HepG2 (cell line): ENCODE data around the gene HDGFL2. TPM values are rescaled to one million over a fixed set of nuclear protein-coding genes. Genes with fewer than 3 reads are reported as not detected.

Experiments used
- ARID5B ChIP-seq: IDR thresholded peaks from 2 replicates; pipeline ENCODE4 v1.4.0; 2020; ENCODE audit warnings: mild to moderate bottlenecking, missing genetic modification reagents
- CBX1 ChIP-seq: IDR thresholded peaks from one replicate; pipeline ENCODE4 v1.6.1; 2016; ENCODE audit warnings: antibody characterized with exemption, low read depth
- FOXK2 ChIP-seq: fragments of 450-650 bp; IDR thresholded peaks from 2 replicates; pipeline ENCODE4 v1.6.1; 2016
- FOXM1 ChIP-seq: sonication (generic); formaldehyde crosslinking; IDR thresholded peaks from 2 replicates; pipeline ENCODE4 v1.5.0; 2020; ENCODE audit warnings: missing genetic modification reagents
- JARID2 ChIP-seq: sonication (generic); formaldehyde crosslinking; IDR thresholded peaks from 2 replicates; pipeline ENCODE4 v1.8.1; 2023; ENCODE audit warnings: missing genetic modification reagents, inconsistent platforms; ENCODE audit not compliant: insufficient replicate concordance
- KLF6 ChIP-seq: IDR thresholded peaks from 2 replicates; pipeline ENCODE4 v1.8.0; 2016; ENCODE audit warnings: missing biosample characterization, missing genetic modification reagents
- MBD4 ChIP-seq: IDR thresholded peaks from 2 replicates; pipeline ENCODE4 v1.6.1; 2012; ENCODE audit warnings: low read length, inconsistent platforms, borderline replicate concordance
- NR0B2 ChIP-seq: sonication (generic); formaldehyde crosslinking; IDR thresholded peaks from 2 replicates; pipeline ENCODE4 v1.4.0; 2020; ENCODE audit warnings: mild to moderate bottlenecking, missing genetic modification reagents
- PAXIP1 ChIP-seq: sonication (generic); formaldehyde crosslinking; conservative IDR thresholded peaks from 2 replicates; pipeline ENCODE4 v1.4.0; 2020; ENCODE audit warnings: mild to moderate bottlenecking, missing genetic modification reagents, moderate library complexity
- RFXAP ChIP-seq: sonication (generic); formaldehyde crosslinking; IDR thresholded peaks from 2 replicates; pipeline ENCODE4 v1.4.0; 2020; ENCODE audit warnings: missing genetic modification reagents, borderline replicate concordance
- TSC22D2 ChIP-seq: sonication (generic); formaldehyde crosslinking; IDR thresholded peaks from 2 replicates; pipeline ENCODE4 v1.5.1; 2020; ENCODE audit warnings: missing genetic modification reagents, mild to moderate bottlenecking, borderline replicate concordance
- ZBTB20 ChIP-seq: sonication (generic); formaldehyde crosslinking; IDR thresholded peaks from 2 replicates; pipeline ENCODE4 v1.8.1; 2023; ENCODE audit warnings: missing genetic modification reagents, low read depth, mild to moderate bottlenecking, borderline replicate concordance
- ZNF274 ChIP-seq: sonication (generic); formaldehyde crosslinking; IDR thresholded peaks from 2 replicates; pipeline ENCODE4 v1.5.1; 2020; ENCODE audit warnings: mild to moderate bottlenecking, missing genetic modification reagents
- ZNF33B ChIP-seq: sonication (generic); formaldehyde crosslinking; IDR thresholded peaks from 2 replicates; pipeline ENCODE4 v1.5.1; 2020; ENCODE audit warnings: mild to moderate bottlenecking, missing genetic modification reagents
- ZNF414 ChIP-seq: sonication (generic); formaldehyde crosslinking; IDR thresholded peaks from 2 replicates; pipeline ENCODE4 v1.5.0; 2020; ENCODE audit warnings: missing genetic modification reagents
- ZNF530 ChIP-seq: sonication (generic); formaldehyde crosslinking; IDR thresholded peaks from 2 replicates; pipeline ENCODE4 v1.5.0; 2020; ENCODE audit warnings: low read depth, mild to moderate bottlenecking, missing genetic modification reagents
- ZNF607 ChIP-seq: sonication (generic); formaldehyde crosslinking; IDR thresholded peaks from 2 replicates; pipeline ENCODE4 v1.5.1; 2020; ENCODE audit warnings: missing genetic modification reagents, mild to moderate bottlenecking, borderline replicate concordance
- ZNF678 ChIP-seq: sonication (generic); formaldehyde crosslinking; IDR thresholded peaks from 2 replicates; pipeline ENCODE4 v1.4.0; 2020; ENCODE audit warnings: mild to moderate bottlenecking, missing genetic modification reagents
- ZNF709 ChIP-seq: sonication (generic); formaldehyde crosslinking; IDR thresholded peaks from 2 replicates; pipeline ENCODE4 v1.5.0; 2020; ENCODE audit warnings: mild to moderate bottlenecking, missing genetic modification reagents
- ZNF75D ChIP-seq: sonication (generic); formaldehyde crosslinking; IDR thresholded peaks from 2 replicates; pipeline ENCODE4 v1.8.1; 2023; ENCODE audit warnings: missing genetic modification reagents, mild to moderate bottlenecking, borderline replicate concordance
- polyA plus RNA-seq, 8 experiments: library from polyadenylated mRNA; depleted of rRNA in 3 of 8; stranded (reverse) in 7 of 8; unstranded in 1 of 8; fragments of >200 nt; fragmentation: Illumina TruSeq in 4 of 8; extraction: Trizol in 4 of 8; gene quantifications; 2 replicates each; pipeline versions ENCODE4 v1.2.1 to v1.2.3, GENCODE V29; 2011 to 2016; ENCODE audit warnings: low read depth in 4 of 8, missing spikeins in 1 of 8, mixed read lengths in 1 of 8; ENCODE audit not compliant: insufficient read depth in 1 of 8
- total RNA-seq, 5 experiments: library from RNA; depleted of rRNA; stranded (reverse); fragments of >200 nt; fragmentation: Illumina TruSeq; extraction: Trizol; gene quantifications; 2 replicates each; pipeline ENCODE4 v1.2.3, GENCODE V29; 2016; ENCODE audit warnings: low read depth in 1 of 5
- TF ChIP-seq, protein P1 (sequence below): sonication (generic); formaldehyde crosslinking; IDR thresholded peaks from 2 replicates; pipeline ENCODE4 v1.5.0; 2020; ENCODE audit warnings: missing genetic modification reagents

The HDGFL2 gene
- total and polyA plus RNA-seq, 2 of the 13 experiments (the other 11 are each of a cell fraction or from before 2014, with no cell fraction given), result 20.0 to 51.1 TPM

DNA sequence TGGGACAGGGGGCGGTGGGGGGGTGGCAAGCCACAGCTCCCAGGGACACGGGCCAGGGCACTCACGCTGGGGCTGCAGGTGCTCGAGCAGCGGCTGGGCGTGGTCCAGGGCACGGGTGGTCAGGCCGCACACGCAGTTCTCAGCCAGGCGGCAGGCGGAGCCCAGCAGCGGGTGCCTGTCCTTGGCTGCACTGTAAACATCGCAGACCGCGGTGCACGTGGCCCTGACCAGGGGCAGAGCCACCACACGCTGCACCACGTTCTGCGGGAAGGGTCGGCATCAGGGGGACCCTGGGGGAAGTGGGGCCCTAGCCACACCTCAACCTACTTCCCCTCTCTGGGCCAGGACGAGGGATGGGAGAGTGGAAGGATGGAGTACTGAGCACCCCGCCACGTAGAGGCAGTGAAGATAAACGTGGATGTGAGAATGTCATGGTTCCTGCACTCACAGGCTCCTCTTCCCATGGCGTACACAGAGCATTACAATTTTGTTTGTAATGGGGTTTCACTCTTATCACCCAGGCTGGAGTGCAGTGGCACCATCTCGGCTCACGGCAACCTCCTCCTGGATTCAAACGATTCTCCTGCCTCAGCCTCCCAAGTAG lies 59.6 kb downstream of the HDGFL2 start (continued):
- TF ChIP-seq FOXK2 (peak; percentile 79), ZNF414 (CRISPR knock-in tag) (peak; percentile 56; the same call in 1 of the 2 replicates), ZBTB20 (CRISPR knock-in tag) (peak; percentile 38; the same call in 1 of the 2 replicates), ZNF274 (CRISPR knock-in tag) (peak; percentile 80), RFXAP (CRISPR knock-in tag) (no peak), TSC22D2 (no peak), MBD4 (no peak), ZNF607 (CRISPR knock-in tag) (peak; percentile 78), ZNF33B (CRISPR knock-in tag) (no peak), PAXIP1 (CRISPR knock-in tag) (peak; percentile 51), JARID2 (CRISPR knock-in tag) (no peak), NR0B2 (CRISPR knock-in tag) (peak; percentile 89), ZNF678 (CRISPR knock-in tag) (no peak; the same call in 1 of the 2 replicates), ZNF530 (no peak), CBX1 (no peak), FOXM1 (CRISPR knock-in tag) (no peak), ARID5B (CRISPR knock-in tag) (peak; percentile 77), ZNF709 (CRISPR knock-in tag) (peak; percentile 55), ZNF75D (CRISPR knock-in tag) (no peak), KLF6 (peak; percentile 83)
- TF ChIP-seq, protein P1, sequence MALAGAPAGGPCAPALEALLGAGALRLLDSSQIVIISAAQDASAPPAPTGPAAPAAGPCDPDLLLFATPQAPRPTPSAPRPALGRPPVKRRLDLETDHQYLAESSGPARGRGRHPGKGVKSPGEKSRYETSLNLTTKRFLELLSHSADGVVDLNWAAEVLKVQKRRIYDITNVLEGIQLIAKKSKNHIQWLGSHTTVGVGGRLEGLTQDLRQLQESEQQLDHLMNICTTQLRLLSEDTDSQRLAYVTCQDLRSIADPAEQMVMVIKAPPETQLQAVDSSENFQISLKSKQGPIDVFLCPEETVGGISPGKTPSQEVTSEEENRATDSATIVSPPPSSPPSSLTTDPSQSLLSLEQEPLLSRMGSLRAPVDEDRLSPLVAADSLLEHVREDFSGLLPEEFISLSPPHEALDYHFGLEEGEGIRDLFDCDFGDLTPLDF, result no peak
